Mesothelial cell of epicardium (in vitro differentiated cells): ENCODE results near the gene SKA3. TPM values are rescaled to one million over a fixed set of nuclear protein-coding genes. Genes with fewer than 3 reads are reported as not detected.

Experiments used
- DNase-seq, 2 experiments: peaks; one replicate each; pipeline ENCODE4 v3.0.0; 2021; ENCODE audit warnings: low spot score in 2 of 2; ENCODE audit not compliant: unreplicated experiment in 2 of 2
- H3K27ac Mint-ChIP-seq: 2 replicates; pipeline ENCODE4 v1.8.0; 2021; ENCODE audit warnings: mixed read lengths
- H3K27me3 Mint-ChIP-seq: 2 replicates; pipeline ENCODE4 v1.8.0; 2021; ENCODE audit warnings: low read depth, mixed read lengths
- H3K36me3 Mint-ChIP-seq: 2 replicates; pipeline ENCODE4 v1.8.0; 2021; ENCODE audit warnings: mixed read lengths
- H3K4me1 Mint-ChIP-seq: 2 replicates; pipeline ENCODE4 v1.8.0; 2021; ENCODE audit warnings: mixed read lengths
- H3K4me3 Mint-ChIP-seq: 2 replicates; pipeline ENCODE4 v1.8.0; 2021; ENCODE audit warnings: mild to moderate bottlenecking, moderate library complexity, mixed read lengths
- H3K9me3 Mint-ChIP-seq: 2 replicates; pipeline ENCODE4 v1.8.0; 2021; ENCODE audit warnings: mixed read lengths
- CTCF ChIP-seq: fragments of 200-600 bp; sonication (generic); IDR thresholded peaks from one replicate; pipeline ENCODE4 v1.5.0; 2021; ENCODE audit warnings: antibody characterized with exemption; ENCODE audit not compliant: unreplicated experiment
- total RNA-seq: library from RNA; stranded (reverse); gene quantifications from 3 replicates; pipeline ENCODE4 v1.2.1, GENCODE V29; 2021

The SKA3 gene
- total RNA-seq, 1 donor from 2014 or later, result 9.3 TPM

DNA sequence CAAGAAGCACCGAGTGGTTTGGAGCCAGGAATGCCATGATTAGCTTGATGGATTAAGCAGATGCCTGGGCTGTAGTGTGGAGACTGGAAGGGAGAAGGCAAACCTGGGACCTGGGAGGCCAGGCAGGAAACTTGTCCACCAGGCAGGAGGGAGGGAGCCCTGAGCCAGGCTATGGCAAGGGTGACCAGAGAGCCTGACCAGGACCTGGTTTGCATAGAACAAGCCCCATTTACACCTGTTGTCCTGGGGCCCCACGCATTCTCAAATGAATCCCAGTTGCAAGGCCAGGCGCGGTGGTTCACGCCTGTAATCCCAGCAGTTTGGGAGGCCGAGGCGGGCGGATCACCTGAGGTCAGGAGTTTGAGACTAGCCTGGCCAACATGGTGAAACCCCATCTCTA lies 64.8 kb downstream of the SKA3 start:
- TF ChIP-seq CTCF, result no peak
- DNase-seq, result no peak
- H3K27ac Mint-ChIP-seq, result no peak overlapping the region
- H3K36me3 Mint-ChIP-seq, result no peaks in the 10 kb centered on the region
- no peak overlapping the region for H3K4me3 Mint-ChIP-seq
- no peaks in the 10 kb centered on the region for H3K27me3 Mint-ChIP-seq
- H3K4me1 Mint-ChIP-seq, result no peaks in the 10 kb centered on the region
- no peaks in the 10 kb centered on the region for H3K9me3 Mint-ChIP-seq

GRCh38 chr13:21109168-21109567 lies 67.2 kb downstream of the SKA3 start:
- Mint-ChIP-seq H3K4me1 (no peaks in the 10 kb centered on the region), H3K9me3 (no peaks in the 10 kb centered on the region), H3K27me3 (no peaks in the 10 kb centered on the region), H3K27ac (no peak overlapping the region), H3K36me3 (no peaks in the 10 kb centered on the region), H3K4me3 (no peak overlapping the region)
- no peak for TF ChIP-seq CTCF
- no peak for DNase-seq

- Mint-ChIP-seq H3K27me3 (no peaks in the 10 kb centered on the region), H3K9me3 (no peaks in the 10 kb centered on the region), H3K36me3 (no peaks in the 10 kb centered on the region), H3K27ac (no peak overlapping the region), H3K4me3 (no peak overlapping the region), H3K4me1 (no peaks in the 10 kb centered on the region)
- DNase-seq, result no peak
- no peak for TF ChIP-seq CTCF
These were observed 70.3 kb downstream of the SKA3 start for GRCh38 chr13:21106089-21106488.

DNA sequence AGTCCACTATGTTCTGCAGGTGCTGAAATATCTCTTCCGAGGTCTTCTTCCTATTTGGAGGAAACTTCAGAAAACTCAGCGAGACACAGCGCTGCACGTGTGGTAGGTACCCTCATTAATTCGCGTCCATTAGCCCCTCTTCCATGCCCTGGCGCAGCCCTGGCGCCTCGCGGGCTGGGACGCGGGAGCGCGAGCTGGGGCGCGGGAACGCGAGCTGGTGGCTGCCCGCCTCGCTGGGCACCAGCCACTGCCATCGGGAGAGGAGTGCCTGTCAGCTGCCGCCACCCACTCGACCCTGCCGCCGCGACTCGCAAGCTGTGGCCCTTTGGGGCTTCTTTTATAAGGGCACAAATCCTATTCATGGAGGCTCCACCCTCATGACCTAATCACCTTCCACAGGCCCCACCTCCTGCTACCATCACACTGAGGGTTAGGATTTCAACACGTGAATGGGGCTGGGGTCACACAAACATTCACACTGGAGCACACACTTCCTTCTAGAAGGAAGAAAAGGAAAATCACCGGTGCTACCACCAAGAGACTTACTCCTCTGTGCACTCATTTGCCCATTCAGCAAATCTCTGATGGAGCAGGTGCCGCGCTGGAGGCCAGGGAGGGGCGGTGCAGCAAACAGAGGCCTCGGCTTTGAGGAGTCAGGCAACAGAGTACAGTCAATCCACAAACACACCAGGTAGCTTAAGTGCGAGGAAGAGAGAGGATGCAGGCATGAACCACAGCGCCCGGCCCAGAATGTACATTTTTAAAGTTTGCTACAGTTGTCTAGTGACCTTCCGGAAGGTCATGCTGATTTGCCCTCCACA lies 71.9 kb downstream of the SKA3 start:
- no peak for TF ChIP-seq CTCF
- Mint-ChIP-seq H3K9me3 (no peaks in the 10 kb centered on the region), H3K27me3 (no peaks in the 10 kb centered on the region), H3K27ac (no peak overlapping the region), H3K4me1 (peaks cover 1% of the 10 kb centered on the region), H3K36me3 (no peaks in the 10 kb centered on the region), H3K4me3 (no peak overlapping the region)
- no peak for DNase-seq

Other genes starting within 250 kb of the SKA3 start
- 28.8 to 31.6 TPM (median 30.2 TPM) in 3 replicates for gene LATS2, start 115.0 kb downstream of the SKA3 start, total RNA-seq
- 166 to 188 TPM (median 181 TPM) in 3 replicates for gene SAP18, start 36.4 kb downstream of the SKA3 start, total RNA-seq
- 15.6 to 17.1 TPM (median 16.8 TPM) in 3 replicates for gene MRPL57, start 106 bp upstream of the SKA3 start, total RNA-seq